Measurements from ENCODE around the gene PTGDR2. TPM values are rescaled to one million over a fixed set of nuclear protein-coding genes. Genes with fewer than 3 reads are reported as not detected.

Gene PTGDR2
- total and polyA plus RNA-seq, 2 experiments from 2014 or later: 0.07 to 0.09 TPM

GRCh38 chr11:60848714-60849151 is 7.0 kb downstream of the PTGDR2 start:
- TF ChIP-seq CTCF (IDR thresholded peaks at IDR 0.05; ENCODE audit: low read depth, low read length): no peak

GRCh38 chr11:60847896-60848295 is 7.9 kb downstream of the PTGDR2 start:
- Histone ChIP-seq H3K36me3 (no peaks in the 10 kb centered on the region), H3K9me3 (ENCODE audit: low read depth) (no peaks in the 10 kb centered on the region), H3K27ac (no peak overlapping the region)

More at GRCh38 chr11:60848714-60849151, 7.0 kb downstream of the PTGDR2 start:
- Histone ChIP-seq H3K4me1 (ENCODE audit: low read depth) (no peaks in the 10 kb centered on the region), H3K9me3 (ENCODE audit: low read depth) (no peaks in the 10 kb centered on the region), H3K36me3 (no peaks in the 10 kb centered on the region), H3K27me3 (peaks cover 17% of the 10 kb centered on the region), H3K27ac (no peak overlapping the region), H3K4me3 (no peak overlapping the region)
- DNase-seq (ENCODE audit: low read depth in 1 of 2, low spot score in 1 of 2): no peak

GRCh38 chr11:60847281-60847680 is 8.5 kb downstream of the PTGDR2 start:
- no peak overlapping the region for H3K27ac ChIP-seq
- peaks cover 4% of the 10 kb centered on the region for H3K4me1 ChIP-seq (ENCODE audit: low read depth)
- H3K9me3 ChIP-seq (ENCODE audit: low read depth): no peaks in the 10 kb centered on the region
- H3K36me3 ChIP-seq: no peaks in the 10 kb centered on the region
- no peak for TF ChIP-seq CTCF (IDR thresholded peaks at IDR 0.05; ENCODE audit: low read depth, low read length)
- peaks cover 3% of the 10 kb centered on the region for H3K27me3 ChIP-seq
- DNase-seq (ENCODE audit: low read depth in 1 of 2, low spot score in 1 of 2): no peak
- no peak overlapping the region for H3K4me3 ChIP-seq

More at GRCh38 chr11:60847896-60848295, 7.9 kb downstream of the PTGDR2 start:
- Histone ChIP-seq H3K27me3 (peaks cover 8% of the 10 kb centered on the region), H3K4me1 (ENCODE audit: low read depth) (peaks cover 4% of the 10 kb centered on the region), H3K4me3 (no peak overlapping the region)
- DNase-seq (ENCODE audit: low read depth in 1 of 2, low spot score in 1 of 2): no peak
- no peak for TF ChIP-seq CTCF (IDR thresholded peaks at IDR 0.05; ENCODE audit: low read depth, low read length)

- H3K27ac ChIP-seq: no peak overlapping the region
- TF ChIP-seq CTCF (IDR thresholded peaks at IDR 0.05; ENCODE audit: low read depth, low read length): no peak
- H3K4me1 ChIP-seq (ENCODE audit: low read depth): peaks cover 4% of the 10 kb centered on the region
- no peaks in the 10 kb centered on the region for H3K27me3 ChIP-seq
- DNase-seq (ENCODE audit: low read depth in 1 of 2, low spot score in 1 of 2): no peak
- no peak overlapping the region for H3K4me3 ChIP-seq
- no peaks in the 10 kb centered on the region for H3K36me3 ChIP-seq
- no peaks in the 10 kb centered on the region for H3K9me3 ChIP-seq (ENCODE audit: low read depth)
Measured at GRCh38 chr11:60845338-60845737, 10.4 kb downstream of the PTGDR2 start.

GRCh38 chr11:60844870-60845221 is 10.9 kb downstream of the PTGDR2 start:
- H3K4me1 ChIP-seq (ENCODE audit: low read depth): peaks cover 4% of the 10 kb centered on the region
- H3K27me3 ChIP-seq: no peaks in the 10 kb centered on the region
- H3K9me3 ChIP-seq (ENCODE audit: low read depth): no peaks in the 10 kb centered on the region
- H3K4me3 ChIP-seq: no peak overlapping the region
- no peak for TF ChIP-seq CTCF (IDR thresholded peaks at IDR 0.05; ENCODE audit: low read depth, low read length)
- DNase-seq (ENCODE audit: low read depth in 1 of 2, low spot score in 1 of 2): no peak
- H3K27ac ChIP-seq: no peak overlapping the region
- no peaks in the 10 kb centered on the region for H3K36me3 ChIP-seq

Measured in cardiac muscle cell (in vitro differentiated cells and primary cell).